Left ventricle myocardium inferior (tissue), 1 donor: ENCODE data around the gene KRT13. TPM values are rescaled to one million over a fixed set of nuclear protein-coding genes. Genes with fewer than 3 reads are reported as not detected.

Experiments
- DNase-seq: peaks from one replicate; pipeline ENCODE4 v3.0.0-alpha.2; 2020
- H3K27ac ChIP-seq: fragments of 200-600 bp; replicated peaks from 2 replicates; pipeline ENCODE4 v1.8.0; 2021
- H3K27me3 ChIP-seq: fragments of 200-600 bp; 2 replicates; pipeline ENCODE4 v1.8.0; 2021; ENCODE audit warnings: low read depth
- H3K36me3 ChIP-seq: fragments of 200-600 bp; 2 replicates; pipeline ENCODE4 v1.8.0; 2021
- H3K4me1 ChIP-seq: fragments of 200-600 bp; 2 replicates; pipeline ENCODE4 v1.8.0; 2021
- H3K4me3 ChIP-seq: fragments of 200-600 bp; 2 replicates; pipeline ENCODE4 v1.8.0; 2021; ENCODE audit warnings: mild to moderate bottlenecking, moderate library complexity
- H3K9me3 ChIP-seq: fragments of 200-600 bp; replicated peaks from 2 replicates; pipeline ENCODE4 v1.8.0; 2021
- intact Hi-C: fragments of 100-400 bp; cut with micrococcal nuclease; formaldehyde crosslinking; loops from one replicate; pipeline ENCODE4 v1.11.0; 2022
- total RNA-seq: library from RNA; stranded (reverse); fragmentation: NEBNext Ultra II Directional; extraction: Animal tissue kit (Norgen Biotek cat#: 25700); gene quantifications from one replicate; pipeline ENCODE4 v1.2.1, GENCODE V29; 2021
- TF ChIP-seq, protein P1 (sequence below): fragments of 200-600 bp; IDR thresholded peaks from 2 replicates; pipeline ENCODE4 v1.8.0; 2021; ENCODE audit warnings: antibody characterized with exemption, mild to moderate bottlenecking, borderline replicate concordance
- donor health status: DM: no; HTN: yes; CAD: no; lungs with severe emphysema.

Gene KRT13
- total RNA-seq, 1 donor from 2014 or later, result not detected

DNA sequence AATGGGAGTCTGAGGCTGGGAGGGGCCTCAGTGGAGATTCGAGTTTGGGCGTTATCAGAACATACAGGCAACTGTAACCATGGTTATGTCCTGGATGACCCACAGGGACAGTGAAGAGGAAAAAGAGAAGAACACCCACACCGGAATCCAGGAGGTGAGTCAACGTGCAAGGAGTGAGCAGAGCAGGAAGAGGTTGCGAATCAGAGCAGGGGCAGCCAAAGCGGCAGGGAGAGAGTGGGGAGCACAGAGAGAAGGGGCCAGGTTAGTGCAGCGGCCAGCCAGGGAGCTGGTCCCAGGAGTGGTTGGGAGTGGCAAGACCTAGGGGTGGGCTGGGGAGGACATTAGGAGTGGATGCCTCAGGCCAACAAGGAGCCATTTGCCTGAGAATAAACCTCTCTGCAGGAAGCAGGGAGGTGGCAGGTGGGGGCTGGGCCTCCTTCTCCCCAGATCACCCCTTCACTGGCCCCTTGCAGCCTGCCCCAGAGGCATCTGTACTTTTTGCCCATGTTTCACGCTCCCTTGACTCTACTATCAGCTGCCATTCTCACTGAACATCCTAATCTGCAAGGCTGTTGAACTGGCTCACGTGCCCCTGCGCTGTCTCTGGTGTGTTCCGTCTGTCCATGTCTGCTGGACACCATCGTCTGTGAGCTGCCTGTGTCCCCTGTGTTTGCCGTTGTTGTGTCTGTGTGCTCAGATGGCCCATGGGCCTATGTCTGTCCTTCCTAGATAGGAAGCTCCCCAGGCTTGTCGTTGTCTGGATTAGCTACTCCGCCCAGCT is 5.1 kb downstream of the KRT13 start:
- TF ChIP-seq, protein P1, sequence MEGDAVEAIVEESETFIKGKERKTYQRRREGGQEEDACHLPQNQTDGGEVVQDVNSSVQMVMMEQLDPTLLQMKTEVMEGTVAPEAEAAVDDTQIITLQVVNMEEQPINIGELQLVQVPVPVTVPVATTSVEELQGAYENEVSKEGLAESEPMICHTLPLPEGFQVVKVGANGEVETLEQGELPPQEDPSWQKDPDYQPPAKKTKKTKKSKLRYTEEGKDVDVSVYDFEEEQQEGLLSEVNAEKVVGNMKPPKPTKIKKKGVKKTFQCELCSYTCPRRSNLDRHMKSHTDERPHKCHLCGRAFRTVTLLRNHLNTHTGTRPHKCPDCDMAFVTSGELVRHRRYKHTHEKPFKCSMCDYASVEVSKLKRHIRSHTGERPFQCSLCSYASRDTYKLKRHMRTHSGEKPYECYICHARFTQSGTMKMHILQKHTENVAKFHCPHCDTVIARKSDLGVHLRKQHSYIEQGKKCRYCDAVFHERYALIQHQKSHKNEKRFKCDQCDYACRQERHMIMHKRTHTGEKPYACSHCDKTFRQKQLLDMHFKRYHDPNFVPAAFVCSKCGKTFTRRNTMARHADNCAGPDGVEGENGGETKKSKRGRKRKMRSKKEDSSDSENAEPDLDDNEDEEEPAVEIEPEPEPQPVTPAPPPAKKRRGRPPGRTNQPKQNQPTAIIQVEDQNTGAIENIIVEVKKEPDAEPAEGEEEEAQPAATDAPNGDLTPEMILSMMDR, result no peak
- intact Hi-C loops, result no loop called here
- Histone ChIP-seq H3K27ac (no peak overlapping the region), H3K9me3 (no peaks in the 10 kb centered on the region), H3K4me1 (no peaks in the 10 kb centered on the region), H3K4me3 (no peak overlapping the region), H3K36me3 (no peaks in the 10 kb centered on the region), H3K27me3 (peaks cover 69% of the 10 kb centered on the region)
- DNase-seq, result no peak

DNA sequence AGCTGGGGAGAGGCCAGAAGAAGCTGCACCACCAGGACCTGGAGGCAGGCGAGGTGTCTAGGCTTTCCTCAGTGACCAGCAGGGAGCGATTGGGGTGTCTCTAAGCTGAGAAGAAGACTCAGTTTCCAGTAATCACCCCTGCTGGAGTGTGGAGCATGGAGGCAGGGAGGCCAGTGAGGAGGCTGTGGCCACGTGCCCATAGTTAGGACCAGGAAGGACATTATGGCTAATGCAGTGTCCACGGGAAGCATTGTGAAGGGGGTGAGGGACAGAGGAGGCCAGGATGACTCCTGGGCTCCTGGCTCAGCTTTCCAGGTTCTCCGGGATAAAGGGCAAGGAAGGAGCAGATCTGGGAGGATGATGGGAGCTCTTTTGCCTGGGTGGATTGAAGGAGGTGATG is 5.7 kb downstream of the KRT13 start:
- no peak for DNase-seq
- Histone ChIP-seq H3K27me3 (peaks cover 68% of the 10 kb centered on the region), H3K4me1 (no peaks in the 10 kb centered on the region), H3K27ac (no peak overlapping the region), H3K9me3 (no peaks in the 10 kb centered on the region), H3K4me3 (no peak overlapping the region), H3K36me3 (no peaks in the 10 kb centered on the region)
- TF ChIP-seq, protein P1, result no peak
- intact Hi-C loops, result no loop called here

DNA sequence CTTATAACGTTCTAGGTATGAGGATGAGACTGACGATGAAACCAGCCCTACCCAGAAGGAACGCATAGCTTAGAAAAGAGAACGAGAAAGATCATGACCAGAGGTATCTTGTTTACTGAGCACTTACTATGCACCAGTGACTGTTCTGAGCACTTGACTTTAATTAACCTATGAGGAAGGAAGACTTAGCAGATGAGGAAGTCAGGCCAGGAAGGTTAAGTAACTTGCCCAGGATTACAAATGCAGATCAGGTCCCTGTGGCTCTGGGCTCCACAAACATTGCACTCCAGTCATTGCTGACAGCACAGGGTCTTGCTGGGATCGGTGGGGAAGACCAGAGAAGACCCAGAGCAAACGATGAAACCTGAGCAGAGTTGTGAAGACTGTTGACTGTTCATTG is 7.1 kb downstream of the KRT13 start:
- TF ChIP-seq, protein P1, result no peak
- H3K36me3 ChIP-seq, result no peaks in the 10 kb centered on the region
- H3K4me3 ChIP-seq, result no peak overlapping the region
- no peak for DNase-seq
- intact Hi-C loops, result no loop called here
- H3K27ac ChIP-seq, result no peak overlapping the region
- no peaks in the 10 kb centered on the region for H3K4me1 ChIP-seq
- H3K9me3 ChIP-seq, result no peaks in the 10 kb centered on the region
- H3K27me3 ChIP-seq, result peaks cover 70% of the 10 kb centered on the region

DNA sequence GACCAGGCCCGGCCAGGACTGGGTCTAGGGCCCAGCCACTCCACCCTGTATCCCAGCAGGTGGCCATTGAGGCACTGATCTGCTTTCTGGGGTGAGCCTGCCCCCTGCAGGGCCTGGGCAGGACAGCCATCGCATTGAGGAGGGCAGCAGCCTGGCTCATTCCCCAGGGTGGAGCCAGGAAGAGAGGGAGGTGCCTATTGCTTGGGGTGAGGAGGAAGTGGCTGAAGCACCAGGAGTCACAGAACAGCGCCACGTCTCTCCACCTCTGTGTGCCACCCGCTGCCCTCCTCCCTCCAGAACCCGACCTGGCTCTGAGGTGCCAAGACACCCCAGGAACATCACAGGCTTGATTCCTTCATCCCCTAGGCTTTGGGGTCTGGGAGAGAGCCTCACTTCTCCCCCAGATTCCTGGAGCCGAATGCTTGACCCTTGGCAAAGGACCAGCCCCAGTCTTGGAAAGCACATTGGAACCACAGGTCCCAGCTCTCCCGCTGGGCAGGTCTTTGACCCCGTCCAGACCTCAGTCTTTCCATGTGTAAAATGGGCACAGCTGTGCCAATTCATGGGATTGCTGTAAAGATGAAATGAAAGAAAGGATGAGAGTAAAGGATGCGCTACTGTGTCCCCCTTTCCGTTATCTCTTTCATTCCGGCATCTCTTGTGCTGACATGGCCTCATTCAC is 8.5 kb downstream of the KRT13 start:
- no peak overlapping the region for H3K27ac ChIP-seq
- peaks cover 68% of the 10 kb centered on the region for H3K27me3 ChIP-seq
- H3K4me1 ChIP-seq, result no peaks in the 10 kb centered on the region
- peak; percentile 48 for DNase-seq
- intact Hi-C loops, result no loop called here
- no peaks in the 10 kb centered on the region for H3K9me3 ChIP-seq
- TF ChIP-seq, protein P1, result peak; percentile 62
- no peak overlapping the region for H3K4me3 ChIP-seq
- no peaks in the 10 kb centered on the region for H3K36me3 ChIP-seq

DNA sequence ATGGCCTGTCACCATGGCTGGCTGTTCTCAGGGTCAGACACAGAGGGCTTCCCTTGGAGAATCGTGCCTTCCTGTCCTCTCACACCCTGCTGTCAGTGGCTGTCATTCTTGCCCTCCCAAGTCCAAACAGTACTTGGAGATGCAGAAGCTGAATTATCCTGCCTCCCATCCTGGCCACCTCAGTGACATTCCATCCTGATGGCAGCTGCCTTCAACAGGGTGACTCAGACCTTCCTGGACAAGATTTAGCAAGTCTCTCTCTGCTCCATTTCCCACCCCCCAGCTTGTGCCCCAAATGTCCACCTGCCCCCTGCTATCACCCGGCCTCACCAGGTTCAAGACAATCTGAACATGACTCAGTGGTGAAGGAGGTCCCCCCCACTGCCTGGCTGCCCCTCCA is 10.9 kb downstream of the KRT13 start:
- Histone ChIP-seq H3K4me1 (no peaks in the 10 kb centered on the region), H3K27me3 (peaks cover 60% of the 10 kb centered on the region), H3K27ac (no peak overlapping the region), H3K36me3 (no peaks in the 10 kb centered on the region), H3K9me3 (no peaks in the 10 kb centered on the region), H3K4me3 (no peak overlapping the region)
- DNase-seq, result no peak
- TF ChIP-seq, protein P1, result no peak
- intact Hi-C loops, result no loop called here
